SKM-1 treated with dmso at 0.1 percent for 144 hours (cell line): ENCODE results near the gene METTL23.

Source experiments
- DNase-seq: peaks from one replicate; lab custom pipeline; 2025; ENCODE audit not compliant: unreplicated experiment; lab: John Stamatoyannopoulos, UW

METTL23 gene, protein sequence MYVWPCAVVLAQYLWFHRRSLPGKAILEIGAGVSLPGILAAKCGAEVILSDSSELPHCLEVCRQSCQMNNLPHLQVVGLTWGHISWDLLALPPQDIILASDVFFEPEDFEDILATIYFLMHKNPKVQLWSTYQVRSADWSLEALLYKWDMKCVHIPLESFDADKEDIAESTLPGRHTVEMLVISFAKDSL

GRCh38 chr17:76726776-76727718 is at the start of gene METTL23:
TSS of gene METTL23 (plus strand) at chr17:76726839. CDS start at chr17:76729711, 2,872 bp downstream.
- peak; percentile 30 for DNase-seq

DNA sequence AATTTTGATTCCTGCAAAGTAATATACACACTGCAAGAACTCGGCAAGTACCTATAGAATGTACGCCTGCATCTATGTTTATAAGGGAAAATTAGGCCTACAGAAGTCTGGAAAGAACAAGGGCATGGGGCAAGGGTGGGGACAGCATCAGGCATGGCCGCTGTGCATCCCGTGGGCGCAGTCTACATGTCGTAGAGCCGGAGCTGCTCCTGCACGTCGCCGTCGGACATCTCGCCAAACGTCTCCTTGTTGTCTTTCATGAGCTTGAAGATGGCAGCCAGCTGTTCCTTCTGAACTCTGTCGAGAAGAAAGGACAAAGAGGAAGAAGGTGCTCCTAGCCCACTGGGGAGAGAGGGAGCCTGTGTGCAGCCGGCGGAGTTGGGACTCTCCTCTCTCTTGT is 49.2 kb upstream of the METTL23 start:
- no peak for DNase-seq

DNA sequence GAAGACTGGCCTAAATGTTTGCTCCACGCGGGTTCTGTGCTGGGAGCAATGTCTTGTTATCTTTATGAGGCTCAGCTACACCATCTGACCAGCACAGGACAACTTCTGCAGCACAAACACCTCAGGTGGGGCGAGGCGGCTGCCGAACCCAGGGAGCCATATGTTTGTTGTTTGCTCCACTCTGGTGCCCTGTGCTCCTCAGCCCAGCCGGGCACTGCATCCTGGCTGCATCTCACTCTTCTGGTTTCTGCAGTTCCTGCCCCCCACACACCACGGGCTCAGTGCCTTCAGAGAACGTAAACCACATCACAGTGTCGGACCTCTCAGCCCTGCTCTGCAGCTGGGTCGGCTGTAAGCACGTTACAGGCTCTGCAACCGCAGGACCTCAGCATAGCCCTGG is 48.3 kb upstream of the METTL23 start:
- no peak for DNase-seq

DNA sequence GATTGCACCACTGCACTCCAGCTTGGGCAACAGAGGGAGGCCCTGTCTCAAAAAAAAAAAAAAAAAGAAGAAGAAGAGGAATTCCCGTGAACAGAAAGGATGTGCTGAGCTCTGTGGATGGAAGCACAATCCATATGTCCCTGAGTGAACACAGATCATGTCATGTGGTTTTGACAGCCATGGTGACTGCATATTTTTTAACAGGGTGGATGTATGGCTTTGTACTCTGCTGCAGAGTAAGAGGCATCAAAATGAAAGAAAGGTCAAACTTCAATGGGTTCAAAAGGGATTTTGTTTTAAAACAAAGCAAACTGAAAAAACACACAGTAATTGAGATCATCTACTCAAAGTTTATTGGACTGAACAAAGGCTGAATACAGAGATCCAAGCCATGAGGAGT is 47.4 kb upstream of the METTL23 start:
- no peak for DNase-seq

GRCh38 chr17:76681222-76682137 is 45.2 kb upstream of the METTL23 start:
- peak; percentile 60 for DNase-seq

GRCh38 chr17:76682296-76682695 is 44.3 kb upstream of the METTL23 start:
- no peak for DNase-seq

DNA sequence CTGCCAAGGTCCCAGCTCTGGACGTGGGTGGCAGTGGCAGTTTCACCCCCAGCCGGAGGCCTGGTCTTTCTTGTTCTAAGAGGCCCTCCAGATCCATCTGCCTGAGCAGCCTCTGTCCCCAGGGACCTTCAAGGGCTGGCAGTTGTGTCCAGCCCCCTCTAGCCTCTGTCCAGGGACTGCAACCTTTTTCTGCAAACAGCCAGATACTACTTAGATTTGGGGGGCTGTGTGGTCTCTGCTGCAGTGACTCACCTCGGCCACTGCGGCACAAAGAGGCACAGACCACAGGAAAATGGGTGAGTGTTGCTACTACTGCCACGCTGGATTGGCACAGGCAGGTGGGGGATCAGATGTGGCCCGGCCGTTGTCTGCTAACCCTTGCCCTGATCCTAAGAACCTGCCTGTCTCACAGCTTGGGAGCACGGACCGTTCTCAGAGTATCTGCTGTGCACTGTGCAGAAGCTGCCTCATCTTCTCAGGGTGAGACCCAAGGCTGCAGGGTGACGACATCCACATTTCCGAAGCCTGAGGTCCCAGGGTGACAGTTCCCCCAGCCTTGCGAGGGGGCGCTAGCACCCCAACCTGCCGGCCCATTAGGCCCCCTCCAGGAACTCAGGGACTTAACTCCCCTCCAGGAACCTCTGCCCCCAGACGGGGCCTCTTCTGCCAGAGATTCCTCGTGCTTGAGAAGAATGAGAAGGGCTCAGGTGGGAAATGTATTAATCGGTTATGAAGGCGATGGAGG is 43.5 kb upstream of the METTL23 start:
- DNase-seq: no peak

GRCh38 chr17:76683921-76684745 is 42.5 kb upstream of the METTL23 start:
- DNase-seq: no peak

- DNase-seq: no peak
Observed at GRCh38 chr17:76684756-76685155, 41.9 kb upstream of the METTL23 start.

DNA sequence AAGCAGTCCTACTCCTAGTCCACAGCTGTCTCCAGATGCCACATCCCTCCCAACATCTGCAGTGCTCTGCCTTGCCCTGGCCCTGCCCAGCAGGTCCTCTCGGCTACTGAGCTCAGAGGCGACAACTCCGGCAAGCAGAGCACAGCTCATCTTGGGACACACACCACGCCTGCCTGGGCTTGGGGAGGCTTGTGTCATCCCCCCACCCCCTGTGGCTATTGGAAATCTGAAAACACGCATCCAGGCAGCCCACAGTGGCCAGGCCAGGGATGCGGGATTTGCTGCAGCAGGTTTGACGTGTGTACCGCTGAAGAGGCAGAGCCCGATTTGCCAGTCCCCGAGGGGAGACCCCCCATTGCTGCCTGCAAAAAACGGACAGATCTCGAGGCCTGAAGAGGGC is 41.3 kb upstream of the METTL23 start:
- no peak for DNase-seq

GRCh38 chr17:76685846-76686245 is 40.8 kb upstream of the METTL23 start:
- no peak for DNase-seq

DNA sequence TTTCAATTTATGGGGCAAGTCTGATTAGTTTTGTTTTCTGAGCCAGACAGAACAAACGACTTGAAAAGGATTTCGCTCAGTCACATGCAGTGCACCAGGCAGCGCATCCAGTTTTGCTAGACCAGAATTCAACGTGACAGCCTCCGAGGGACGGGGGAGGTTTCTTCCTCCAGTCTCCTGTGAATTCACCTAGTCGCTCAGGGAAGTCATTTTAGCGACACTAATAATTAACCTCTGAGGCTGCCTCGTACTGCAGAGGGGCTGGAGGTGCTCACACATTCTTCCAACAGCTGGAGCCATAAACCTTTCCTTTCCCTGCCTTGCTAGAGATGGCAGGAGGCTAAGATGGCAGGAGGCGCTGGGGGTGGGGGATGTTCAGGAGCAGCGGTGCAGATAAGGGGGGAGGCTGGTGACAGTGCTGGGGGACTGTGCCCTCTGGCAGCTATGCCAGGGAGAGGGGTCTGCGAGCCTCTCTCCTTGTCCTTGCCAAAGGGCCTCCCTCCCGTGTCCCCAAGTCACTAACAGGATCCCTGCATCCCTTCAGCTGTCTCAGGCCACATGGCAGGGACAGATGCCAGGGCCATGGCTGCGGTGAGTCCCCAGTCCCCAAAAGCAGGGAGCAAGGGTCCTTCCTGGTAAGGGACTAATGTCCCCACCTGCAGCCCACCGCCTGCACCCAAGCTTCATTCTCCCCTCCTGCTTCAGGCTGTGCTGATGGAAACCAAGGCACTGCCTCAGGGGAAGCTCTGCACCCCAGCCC is 39.9 kb upstream of the METTL23 start:
- DNase-seq: no peak

DNA sequence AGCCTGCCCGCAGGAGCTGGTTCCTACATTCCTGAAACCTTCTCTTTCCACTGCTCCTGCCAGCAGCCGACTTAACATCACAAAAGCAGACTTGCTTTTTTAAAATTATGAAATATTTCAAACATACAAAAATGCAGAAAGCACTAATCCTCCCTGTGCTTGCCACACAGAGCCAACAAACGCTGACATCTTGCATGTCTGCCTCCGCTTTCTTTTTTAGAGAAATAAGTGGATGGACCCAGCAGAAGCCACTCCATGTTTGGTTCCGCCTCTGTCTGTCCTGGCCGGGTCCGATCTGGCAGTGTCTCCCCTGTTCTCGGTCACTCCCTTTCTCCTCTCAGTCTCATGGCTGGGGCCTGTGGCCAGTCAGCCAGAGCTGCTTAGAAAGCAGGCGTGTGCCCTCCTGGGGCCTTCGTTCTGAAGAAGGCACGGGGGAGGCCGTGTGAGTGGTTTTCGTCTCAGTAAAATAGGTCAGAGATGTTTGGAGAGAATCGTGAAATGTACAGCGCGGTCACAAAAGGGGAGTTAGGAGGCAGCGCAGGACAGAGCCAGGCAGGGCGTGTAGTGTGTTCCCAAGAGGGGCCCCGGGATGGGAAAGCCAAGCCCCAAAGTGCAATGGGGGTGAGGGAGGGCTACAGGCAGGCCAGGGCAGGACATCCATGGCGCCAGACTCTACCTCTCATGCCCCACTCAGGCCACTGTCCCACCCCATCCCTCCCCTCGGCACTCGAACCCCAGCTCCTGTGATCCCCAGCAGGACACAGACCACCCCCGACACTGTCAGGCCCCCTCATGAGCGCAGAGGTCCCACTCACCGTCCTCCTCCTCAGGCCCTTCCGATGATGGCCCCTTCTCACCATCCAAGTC is 39.1 kb upstream of the METTL23 start:
- DNase-seq: no peak

- no peak for DNase-seq
Observed at GRCh38 chr17:76688165-76688622, 38.4 kb upstream of the METTL23 start.

DNA sequence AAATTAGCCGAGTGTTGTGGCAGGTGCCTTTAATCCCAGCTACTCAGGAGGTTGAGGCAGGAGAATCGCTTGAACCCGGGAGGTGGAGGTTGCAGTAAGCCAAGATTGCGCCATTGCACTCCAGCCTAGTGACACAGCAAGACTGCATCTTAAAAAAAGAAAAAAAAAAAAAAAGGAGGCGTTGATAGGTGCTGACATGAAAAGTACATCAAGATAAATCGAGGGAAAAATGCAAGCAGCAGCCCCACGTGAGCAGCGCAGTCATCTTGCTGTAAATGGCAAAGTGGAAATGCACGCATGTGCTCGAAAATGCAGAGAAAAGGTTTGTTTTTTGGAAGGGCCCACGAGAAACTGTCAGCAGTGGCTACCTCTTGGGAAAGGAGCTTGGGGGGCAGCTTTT is 36.8 kb upstream of the METTL23 start:
- no peak for DNase-seq

DNA sequence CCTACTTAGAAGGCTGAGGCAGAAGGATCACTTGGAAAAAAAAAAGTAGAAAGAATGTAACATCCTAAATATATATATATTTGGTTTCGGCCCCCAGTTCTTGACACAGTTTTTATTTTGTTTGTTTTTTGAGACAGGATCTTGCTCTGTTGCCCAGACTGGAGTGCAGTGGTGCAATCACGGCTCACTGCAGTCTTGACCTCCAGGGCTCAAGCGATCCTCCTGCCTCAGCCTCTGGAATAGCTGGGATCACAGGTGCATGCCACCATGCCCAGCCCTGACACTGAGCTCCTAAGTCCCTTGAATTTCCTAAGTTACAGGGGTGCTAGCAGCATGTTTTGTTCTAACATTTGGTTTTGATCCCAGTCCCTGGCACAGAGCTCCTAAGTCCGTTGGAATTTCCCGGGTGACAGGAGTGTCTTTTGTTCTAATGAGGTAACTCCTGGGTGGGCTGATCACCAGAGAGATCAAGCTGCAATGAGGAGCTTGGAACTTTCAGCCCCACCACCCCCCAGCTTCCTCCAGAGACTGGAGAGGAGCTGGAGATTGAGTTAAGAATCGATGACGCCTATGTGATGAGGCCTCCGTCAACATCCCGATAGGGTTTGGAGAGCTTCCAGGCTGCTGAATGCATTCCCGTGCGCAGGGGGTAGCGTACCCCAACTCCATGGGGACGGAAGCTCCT is 35.9 kb upstream of the METTL23 start:
- DNase-seq: no peak

GRCh38 chr17:76691379-76692191 is 35.1 kb upstream of the METTL23 start:
- DNase-seq: no peak
